ENCODE results near the gene FIGNL2. TPM values are rescaled to one million over a fixed set of nuclear protein-coding genes. Genes with fewer than 3 reads are reported as not detected.

Gene FIGNL2
- total RNA-seq, 1 donor from 2014 or later, result 17.8 TPM

GRCh38 chr12:51829641-51830040, 18.9 kb downstream of the FIGNL2 start:
- H3K4me1 Mint-ChIP-seq (ENCODE audit: unreplicated experiment), result peaks cover 41% of the 10 kb centered on the region
- TF ChIP-seq CTCF (conservative IDR thresholded peaks at IDR 0.05), result no peak
- H3K27me3 Mint-ChIP-seq, result no peaks in the 10 kb centered on the region
- no peaks in the 10 kb centered on the region for H3K9me3 Mint-ChIP-seq
- peaks cover 11% of the 10 kb centered on the region for H3K36me3 Mint-ChIP-seq
- no peak overlapping the region for H3K4me3 Mint-ChIP-seq
- H3K27ac Mint-ChIP-seq, result no peak overlapping the region
- DNase-seq (ENCODE audit: extremely low spot score, unreplicated experiment), result no peak

- Mint-ChIP-seq H3K4me1 (ENCODE audit: unreplicated experiment) (peaks cover 41% of the 10 kb centered on the region), H3K27me3 (no peaks in the 10 kb centered on the region), H3K27ac (no peak overlapping the region), H3K36me3 (peaks cover 10% of the 10 kb centered on the region), H3K9me3 (no peaks in the 10 kb centered on the region), H3K4me3 (no peak overlapping the region)
- DNase-seq (ENCODE audit: extremely low spot score, unreplicated experiment), result no peak
- TF ChIP-seq CTCF (conservative IDR thresholded peaks at IDR 0.05), result no peak
Observed at GRCh38 chr12:51829011-51829481, 19.5 kb downstream of the FIGNL2 start.

GRCh38 chr12:51827925-51828818, 20.3 kb downstream of the FIGNL2 start:
- H3K27me3 Mint-ChIP-seq, result no peaks in the 10 kb centered on the region
- TF ChIP-seq CTCF (conservative IDR thresholded peaks at IDR 0.05), result no peak
- H3K4me3 Mint-ChIP-seq, result peak overlapping the region; percentile 39
- peaks cover 6% of the 10 kb centered on the region for H3K36me3 Mint-ChIP-seq
- peak overlapping the region; percentile 90 for H3K27ac Mint-ChIP-seq
- no peaks in the 10 kb centered on the region for H3K9me3 Mint-ChIP-seq
- H3K4me1 Mint-ChIP-seq (ENCODE audit: unreplicated experiment), result peaks cover 39% of the 10 kb centered on the region
- no peak for DNase-seq (ENCODE audit: extremely low spot score, unreplicated experiment)

GRCh38 chr12:51826881-51827280, 21.6 kb downstream of the FIGNL2 start:
- no peak overlapping the region for H3K4me3 Mint-ChIP-seq
- TF ChIP-seq CTCF (conservative IDR thresholded peaks at IDR 0.05), result no peak
- H3K4me1 Mint-ChIP-seq (ENCODE audit: unreplicated experiment), result peaks cover 26% of the 10 kb centered on the region
- H3K27me3 Mint-ChIP-seq, result no peaks in the 10 kb centered on the region
- DNase-seq (ENCODE audit: extremely low spot score, unreplicated experiment), result no peak
- no peaks in the 10 kb centered on the region for H3K9me3 Mint-ChIP-seq
- H3K36me3 Mint-ChIP-seq, result no peaks in the 10 kb centered on the region
- no peak overlapping the region for H3K27ac Mint-ChIP-seq

GRCh38 chr12:51825216-51825615, 23.3 kb downstream of the FIGNL2 start:
- Mint-ChIP-seq H3K36me3 (no peaks in the 10 kb centered on the region), H3K4me3 (no peak overlapping the region), H3K27ac (no peak overlapping the region), H3K9me3 (no peaks in the 10 kb centered on the region), H3K27me3 (no peaks in the 10 kb centered on the region), H3K4me1 (ENCODE audit: unreplicated experiment) (peaks cover 22% of the 10 kb centered on the region)
- DNase-seq (ENCODE audit: extremely low spot score, unreplicated experiment), result no peak
- TF ChIP-seq CTCF (conservative IDR thresholded peaks at IDR 0.05), result no peak
